PC-9 (cell line): Measurements from ENCODE around the gene FAM184B. TPM values are rescaled to one million over a fixed set of nuclear protein-coding genes. Genes with fewer than 3 reads are reported as not detected.

Experiments
- BruUV-seq: library from RNA; stranded (reverse); fragments of 400-500 nt; replicated peaks from 2 replicates; lab custom pipeline; 2021; lab: Mats Ljungman, UMichigan
- CTCF ChIA-PET: fragments of 300-600 bp; sonication (Branson Sonifier 250); formaldehyde crosslinking; loops from one replicate; lab custom pipeline; 2022; ENCODE audit warnings: antibody characterized with exemption; lab: Charles Lee
- POLR2A ChIA-PET: fragments of 300-600 bp; sonication (Branson Sonifier 250); formaldehyde crosslinking; loops from one replicate; lab custom pipeline; 2022; ENCODE audit warnings: antibody characterized with exemption; ENCODE audit not compliant: unreplicated experiment; lab: Charles Lee
- DNase-seq, 2 experiments: peaks; one replicate each; pipeline versions ENCODE4 v3.0.0 to v3.0.0-alpha.2; 2015 to 2022; ENCODE audit warnings: mixed read lengths in 1 of 2
- H2AFZ ChIP-seq: fragments of 200-600 bp; sonication (generic); 2 replicates; pipeline ENCODE4 v1.8.1; 2017; ENCODE audit warnings: antibody characterized with exemption
- H3F3A ChIP-seq: fragments of 200-600 bp; sonication (generic); 2 replicates; pipeline ENCODE4 v1.8.1; 2017; ENCODE audit warnings: antibody characterized with exemption, mild to moderate bottlenecking, low read depth; ENCODE audit not compliant: insufficient read depth
- H3K27ac ChIP-seq: fragments of 200-600 bp; sonication (generic); 2 replicates; pipeline ENCODE4 v1.6.1; 2016; ENCODE audit warnings: mixed run types
- H3K27me3 ChIP-seq: fragments of 200-600 bp; sonication (generic); 2 replicates; pipeline ENCODE4 v1.6.1; 2016; ENCODE audit warnings: low read depth, mixed run types; ENCODE audit not compliant: insufficient read depth
- H3K36me3 ChIP-seq: fragments of 200-600 bp; sonication (generic); 2 replicates; pipeline ENCODE4 v1.6.1; 2016; ENCODE audit warnings: low read depth, mixed run types
- H3K4me1 ChIP-seq: fragments of 200-600 bp; sonication (generic); replicated peaks from 2 replicates; pipeline ENCODE4 v1.6.1; 2016; ENCODE audit warnings: mixed run types; ENCODE audit not compliant: insufficient read depth
- H3K4me2 ChIP-seq: fragments of 200-600 bp; sonication (generic); 2 replicates; pipeline ENCODE4 v1.6.1; 2017; ENCODE audit warnings: mixed run types
- H3K4me3 ChIP-seq: fragments of 200-600 bp; sonication (generic); 2 replicates; pipeline ENCODE4 v1.6.1; 2016; ENCODE audit warnings: mixed run types
- H3K79me2 ChIP-seq: fragments of 200-600 bp; sonication (generic); 2 replicates; pipeline ENCODE4 v1.6.1; 2017; ENCODE audit warnings: low read depth, mixed run types
- H3K9me2 ChIP-seq: fragments of 200-600 bp; sonication (generic); 2 replicates; pipeline ENCODE4 v1.8.1; 2017; ENCODE audit warnings: mild to moderate bottlenecking; ENCODE audit not compliant: insufficient read depth
- H3K9me3 ChIP-seq: fragments of 200-600 bp; sonication (generic); 2 replicates; pipeline ENCODE4 v1.8.1; 2016; ENCODE audit warnings: low read depth; ENCODE audit not compliant: insufficient read depth
- H4K20me1 ChIP-seq: fragments of 200-600 bp; sonication (generic); 2 replicates; pipeline ENCODE4 v1.8.1; 2017; ENCODE audit not compliant: insufficient read depth
- CTCF ChIP-seq: fragments of 200-600 bp; sonication (generic); conservative IDR thresholded peaks from 2 replicates; pipeline ENCODE4 v1.6.1; 2017; ENCODE audit warnings: mixed run types, antibody characterized with exemption, mild to moderate bottlenecking, moderate library complexity
- EZH2 ChIP-seq: fragments of 200-600 bp; sonication (generic); IDR thresholded peaks from 2 replicates; pipeline ENCODE4 v1.8.0; 2017; ENCODE audit warnings: antibody characterized with exemption, low read depth
- intact Hi-C: fragments of 100-400 bp; cut with micrococcal nuclease; formaldehyde crosslinking; loops from one replicate; pipeline ENCODE4 v1.10.0; 2022; ENCODE audit not compliant: unreplicated experiment
- total RNA-seq: library from RNA; stranded (reverse); gene quantifications from 2 replicates; pipeline ENCODE4 v1.2.3, GENCODE V29; 2021

FAM184B gene
- total RNA-seq, 1 experiment from 2014 or later: not detected

- H3K9me3 ChIP-seq: no peaks in the 10 kb centered on the region
- ChIA-PET CTCF (no interaction called here), POLR2A (no interaction called here)
- no peak overlapping the region for H3K4me3 ChIP-seq
- no peaks in the 10 kb centered on the region for H3K79me2 ChIP-seq
- no TSS peak for BruUV-seq
- H4K20me1 ChIP-seq: no peaks in the 10 kb centered on the region
- H3K4me1 ChIP-seq: no peaks in the 10 kb centered on the region
- TF ChIP-seq EZH2 (no peak), CTCF (no peak)
- H3K27me3 ChIP-seq: no peaks in the 10 kb centered on the region
- H2AFZ ChIP-seq: no peak overlapping the region
- H3K27ac ChIP-seq: no peak overlapping the region
- no peak for DNase-seq
- H3K36me3 ChIP-seq: no peaks in the 10 kb centered on the region
- no peaks in the 10 kb centered on the region for H3K9me2 ChIP-seq
- intact Hi-C loops: no loop called here
- no peaks in the 10 kb centered on the region for H3F3A ChIP-seq
- no peak overlapping the region for H3K4me2 ChIP-seq
Observed at GRCh38 chr4:17699380-17699779, 82.0 kb downstream of the FAM184B start.

- POLR2A ChIA-PET: no interaction called here
- Histone ChIP-seq H3K4me2 (no peak overlapping the region), H3K27ac (no peak overlapping the region), H4K20me1 (no peaks in the 10 kb centered on the region), H3K4me3 (no peak overlapping the region), H3K4me1 (no peaks in the 10 kb centered on the region), H3K27me3 (no peaks in the 10 kb centered on the region), H3K36me3 (no peaks in the 10 kb centered on the region), H3K79me2 (no peaks in the 10 kb centered on the region), H3F3A (no peaks in the 10 kb centered on the region), H3K9me3 (no peaks in the 10 kb centered on the region), H3K9me2 (no peaks in the 10 kb centered on the region), H2AFZ (no peak overlapping the region)
- CTCF ChIA-PET: no interaction called here
- no peak for DNase-seq
- TF ChIP-seq EZH2 (no peak), CTCF (no peak)
- intact Hi-C loops: no loop called here
- no TSS peak for BruUV-seq
Observed at GRCh38 chr4:17698116-17698515, 83.3 kb downstream of the FAM184B start.

GRCh38 chr4:17695341-17695740, 86.1 kb downstream of the FAM184B start:
- Histone ChIP-seq H3K9me2 (no peaks in the 10 kb centered on the region), H3K4me1 (no peaks in the 10 kb centered on the region), H3K36me3 (no peaks in the 10 kb centered on the region), H3K27ac (no peak overlapping the region), H4K20me1 (no peaks in the 10 kb centered on the region), H3F3A (no peaks in the 10 kb centered on the region), H3K9me3 (no peaks in the 10 kb centered on the region), H2AFZ (no peak overlapping the region), H3K4me2 (no peak overlapping the region), H3K79me2 (no peaks in the 10 kb centered on the region), H3K4me3 (no peak overlapping the region), H3K27me3 (no peaks in the 10 kb centered on the region)
- DNase-seq: no peak
- ChIA-PET CTCF (no interaction called here), POLR2A (no interaction called here)
- TF ChIP-seq CTCF: no peak
- TF ChIP-seq EZH2: no peak
- no TSS peak for BruUV-seq
- intact Hi-C loops: no loop called here
